Esophagus squamous epithelium (tissue), 5 donors: ENCODE data around the gene SCAMP2. TPM values are rescaled to one million over a fixed set of nuclear protein-coding genes. Genes with fewer than 3 reads are reported as not detected.
A peak's percentile ranks its signal among the peaks of the same experiment; 100 is the strongest.

ENCODE experiments used
- DNase-seq: peaks from one replicate; lab custom pipeline; 2025; lab: John Stamatoyannopoulos, UW
- H3K27ac ChIP-seq, 4 donors: fragments of 200-600 bp; sonication (generic); one replicate each; pipeline ENCODE4 v1.5.1; 2016 to 2019; ENCODE audit warnings: mild to moderate bottlenecking in 1 of 4
- H3K27me3 ChIP-seq, 4 donors: fragments of 200-600 bp; sonication (generic); 1 replicate in 3 of 4; 2 replicates in 1 of 4; pipeline versions ENCODE4 v1.5.1 to v1.6.0; 2017 to 2021; ENCODE audit warnings: antibody characterized with exemption in 1 of 4
- H3K36me3 ChIP-seq, 3 donors: fragments of 200-600 bp; sonication (generic); one replicate each; pipeline ENCODE4 v1.5.1; 2016 to 2019
- H3K4me1 ChIP-seq, 3 donors: fragments of 200-600 bp; sonication (generic); one replicate each; pipeline ENCODE4 v1.5.1; 2017 to 2019
- H3K4me3 ChIP-seq, 4 donors: fragments of 200-600 bp; sonication (generic); 1 replicate in 3 of 4; 2 replicates in 1 of 4; pipeline ENCODE4 v1.5.1; 2016 to 2019; ENCODE audit warnings: mild to moderate bottlenecking in 2 of 4, moderate library complexity in 1 of 4
- H3K9me3 ChIP-seq, 3 donors: fragments of 200-600 bp; sonication (generic); one replicate each; pipeline ENCODE4 v1.5.1; 2016 to 2019
- POLR2A ChIP-seq, 4 donors: fragments of 450-650 bp; IDR thresholded peaks; one replicate each; pipeline ENCODE4 v1.6.1; 2017; ENCODE audit warnings: antibody characterized with exemption in 4 of 4, mild to moderate bottlenecking in 4 of 4, moderate library complexity in 3 of 4
- WGBS, 2 donors: methylation state at CpG; one replicate each; pipeline ENCODE4 v1.1.5; 2018; 5-methylcytosine and 5-hydroxymethylcytosine counted together
- intact Hi-C: fragments of 100-400 bp; cut with DNase I; formaldehyde crosslinking; loops from one replicate; pipeline ENCODE4 v1.15.0; 2022
- total RNA-seq, 4 donors: library from RNA; depleted of rRNA; stranded (reverse); fragments of >200 nt; gene quantifications; one replicate each; pipeline ENCODE4 v1.1.0, GENCODE V29; 2016
- TF ChIP-seq, protein P1 (sequence below), 6 experiments: fragments of 450-650 bp in 4 of 6; fragments of 200-600 bp in 2 of 6; sonication (generic) in 2 of 6; IDR thresholded peaks; one replicate each; pipeline ENCODE4 v1.5.1; 2016 to 2019; ENCODE audit warnings: antibody characterized with exemption in 6 of 6, mild to moderate bottlenecking in 4 of 6, moderate library complexity in 4 of 6
- donor health status: DM: yes; HTN: yes; CAD: no.

The SCAMP2 gene
- total RNA-seq, 4 donors from 2014 or later = 65.8 to 131 (median 88.7) TPM

DNA sequence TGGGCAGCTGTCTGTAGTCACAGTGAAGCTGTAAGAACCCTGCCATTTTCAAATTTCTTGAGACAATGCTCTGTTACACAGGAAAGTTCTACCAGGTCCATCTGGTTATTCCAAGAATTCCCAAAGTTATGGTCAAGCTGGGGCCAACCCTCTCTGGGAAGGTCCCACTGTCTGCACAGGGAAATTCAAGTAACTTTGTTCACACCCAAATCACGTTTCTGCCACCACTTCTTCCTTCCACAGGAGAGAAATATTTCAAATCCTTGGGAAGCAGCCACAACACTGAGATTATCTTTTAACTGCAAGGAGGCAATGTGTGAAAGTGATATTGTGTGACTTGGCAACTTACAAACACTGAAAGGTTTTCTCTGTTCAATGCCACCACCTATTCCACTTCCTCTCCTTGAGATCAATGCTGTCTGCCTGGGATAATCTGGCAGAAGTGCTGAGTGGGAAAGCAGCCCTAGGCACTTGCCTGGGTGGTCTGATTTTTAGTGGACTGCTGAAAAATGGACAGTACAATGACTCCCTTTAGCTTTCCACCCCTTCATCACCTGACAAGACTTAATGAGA, 5.6 kb downstream of the SCAMP2 start:
- H3K27ac ChIP-seq = peak overlapping the region; percentile 94 to 98 (median 96)
- H3K4me1 ChIP-seq = peaks cover 72 to 98% (median 88%) of the 10 kb centered on the region in 3 donors
- TF ChIP-seq, protein P1, sequence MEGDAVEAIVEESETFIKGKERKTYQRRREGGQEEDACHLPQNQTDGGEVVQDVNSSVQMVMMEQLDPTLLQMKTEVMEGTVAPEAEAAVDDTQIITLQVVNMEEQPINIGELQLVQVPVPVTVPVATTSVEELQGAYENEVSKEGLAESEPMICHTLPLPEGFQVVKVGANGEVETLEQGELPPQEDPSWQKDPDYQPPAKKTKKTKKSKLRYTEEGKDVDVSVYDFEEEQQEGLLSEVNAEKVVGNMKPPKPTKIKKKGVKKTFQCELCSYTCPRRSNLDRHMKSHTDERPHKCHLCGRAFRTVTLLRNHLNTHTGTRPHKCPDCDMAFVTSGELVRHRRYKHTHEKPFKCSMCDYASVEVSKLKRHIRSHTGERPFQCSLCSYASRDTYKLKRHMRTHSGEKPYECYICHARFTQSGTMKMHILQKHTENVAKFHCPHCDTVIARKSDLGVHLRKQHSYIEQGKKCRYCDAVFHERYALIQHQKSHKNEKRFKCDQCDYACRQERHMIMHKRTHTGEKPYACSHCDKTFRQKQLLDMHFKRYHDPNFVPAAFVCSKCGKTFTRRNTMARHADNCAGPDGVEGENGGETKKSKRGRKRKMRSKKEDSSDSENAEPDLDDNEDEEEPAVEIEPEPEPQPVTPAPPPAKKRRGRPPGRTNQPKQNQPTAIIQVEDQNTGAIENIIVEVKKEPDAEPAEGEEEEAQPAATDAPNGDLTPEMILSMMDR (IDR thresholded peaks at IDR 0.05) = no peak
- TF ChIP-seq POLR2A (IDR thresholded peaks at IDR 0.05) = no peak
- intact Hi-C loops = no loop called here
- no peaks in the 10 kb centered on the region for H3K27me3 ChIP-seq
- H3K36me3 ChIP-seq = peaks cover 0 to 4% (median 0%) of the 10 kb centered on the region in 3 donors
- 36 to 43% methylated on average over 1 of the region's 1 CpG for WGBS, 2 donors
- no peak overlapping the region for H3K4me3 ChIP-seq
- DNase-seq = no peak
- no peaks in the 10 kb centered on the region for H3K9me3 ChIP-seq

DNA sequence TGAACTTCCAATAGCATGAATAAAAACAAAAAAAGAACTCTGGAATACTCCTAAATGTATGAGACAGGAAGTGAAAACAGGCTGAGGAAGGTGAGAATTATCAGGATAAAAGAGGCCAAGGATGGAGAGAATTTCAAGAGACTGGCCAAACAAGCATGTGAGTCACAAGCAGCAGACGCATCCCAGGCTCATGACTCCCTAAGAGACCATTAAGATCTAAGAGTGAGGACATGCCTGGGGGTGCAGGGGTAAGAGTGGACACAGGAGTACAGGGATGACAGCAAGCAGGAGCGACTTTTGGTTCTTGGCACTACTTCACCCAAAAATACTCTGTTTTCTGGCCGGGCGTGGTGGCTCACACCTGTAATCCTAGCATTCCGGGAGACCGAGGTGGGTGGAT, 7.1 kb downstream of the SCAMP2 start:
- TF ChIP-seq, protein P1 (IDR thresholded peaks at IDR 0.05) = no peak
- TF ChIP-seq POLR2A (IDR thresholded peaks at IDR 0.05) = no peak
- peaks cover 67 to 83% (median 74%) of the 10 kb centered on the region in 3 donors for H3K4me1 ChIP-seq
- peak overlapping the region; percentile 80 to 97 (median 95) for H3K27ac ChIP-seq
- DNase-seq = no peak
- intact Hi-C loops = no loop called here
- H3K9me3 ChIP-seq = no peaks in the 10 kb centered on the region
- WGBS, 2 donors = 41 to 50% methylated on average over 6 of the region's 6 CpGs
- peaks cover 0 to 9% (median 0%) of the 10 kb centered on the region in 3 donors for H3K36me3 ChIP-seq
- H3K4me3 ChIP-seq = no peak overlapping the region
- H3K27me3 ChIP-seq = no peaks in the 10 kb centered on the region

DNA sequence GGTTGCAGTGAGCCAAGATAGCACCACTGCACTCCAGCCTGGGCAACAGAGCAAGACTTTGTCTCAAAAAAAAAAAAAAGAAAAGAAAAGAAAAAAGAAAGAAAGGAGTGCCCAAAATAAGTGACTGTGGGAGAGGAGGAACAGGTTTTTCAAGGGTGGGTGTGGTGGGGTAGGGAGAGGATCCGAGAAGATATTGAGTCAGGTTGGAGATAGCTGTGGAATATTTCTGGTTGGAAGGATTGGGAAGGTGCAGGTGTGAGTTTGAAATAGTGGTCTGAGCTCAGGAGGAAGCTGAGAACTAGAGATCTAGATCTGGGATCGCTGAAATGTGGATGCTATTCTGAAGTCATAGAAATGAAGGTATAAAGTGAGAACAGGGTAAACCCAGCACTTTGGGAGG, 7.8 kb downstream of the SCAMP2 start:
- Histone ChIP-seq H3K4me1 (peaks cover 61 to 76% (median 67%) of the 10 kb centered on the region in 3 donors), H3K36me3 (peaks cover 0 to 10% (median 0%) of the 10 kb centered on the region in 3 donors), H3K9me3 (no peaks in the 10 kb centered on the region), H3K4me3 (no peak overlapping the region), H3K27ac (peak overlapping the region; percentile 7 to 97 (median 95)), H3K27me3 (no peaks in the 10 kb centered on the region)
- WGBS, 2 donors = 61 to 70% methylated on average over 2 of the region's 2 CpGs
- DNase-seq = no peak
- intact Hi-C loops = no loop called here
- no peak for TF ChIP-seq POLR2A (IDR thresholded peaks at IDR 0.05)
- TF ChIP-seq, protein P1 (IDR thresholded peaks at IDR 0.05) = no peak

DNA sequence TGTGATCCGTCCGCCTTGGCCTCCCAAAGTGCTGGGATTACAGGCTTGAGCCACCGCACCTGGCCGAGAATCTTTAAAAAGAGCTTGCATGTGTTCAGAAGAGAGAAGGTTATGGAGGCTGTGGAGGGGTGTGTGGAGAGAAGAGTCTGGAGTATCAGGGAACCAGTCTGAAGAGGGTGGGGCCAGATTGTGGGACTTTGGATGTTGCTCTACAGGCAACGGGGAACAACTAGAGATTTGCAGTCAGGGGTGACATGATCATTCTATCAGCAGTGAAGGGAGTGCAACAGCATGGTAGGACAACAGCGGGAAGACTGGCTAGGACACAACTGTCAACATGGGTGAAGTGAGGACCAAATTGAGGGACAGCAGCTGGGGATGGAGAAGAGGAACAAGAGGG, 8.9 kb downstream of the SCAMP2 start:
- no peak overlapping the region for H3K4me3 ChIP-seq
- 86 to 89% methylated on average over 6 of the region's 6 CpGs for WGBS, 2 donors
- peaks cover 0 to 10% (median 0%) of the 10 kb centered on the region in 3 donors for H3K36me3 ChIP-seq
- H3K9me3 ChIP-seq = no peaks in the 10 kb centered on the region
- intact Hi-C loops = no loop called here
- no peak for DNase-seq
- TF ChIP-seq POLR2A (IDR thresholded peaks at IDR 0.05) = no peak
- TF ChIP-seq, protein P1 (IDR thresholded peaks at IDR 0.05) = no peak
- H3K27ac ChIP-seq = peak overlapping the region; percentile 63 to 97 (median 95)
- H3K27me3 ChIP-seq = no peaks in the 10 kb centered on the region
- H3K4me1 ChIP-seq = peaks cover 51 to 76% (median 60%) of the 10 kb centered on the region in 3 donors

DNA sequence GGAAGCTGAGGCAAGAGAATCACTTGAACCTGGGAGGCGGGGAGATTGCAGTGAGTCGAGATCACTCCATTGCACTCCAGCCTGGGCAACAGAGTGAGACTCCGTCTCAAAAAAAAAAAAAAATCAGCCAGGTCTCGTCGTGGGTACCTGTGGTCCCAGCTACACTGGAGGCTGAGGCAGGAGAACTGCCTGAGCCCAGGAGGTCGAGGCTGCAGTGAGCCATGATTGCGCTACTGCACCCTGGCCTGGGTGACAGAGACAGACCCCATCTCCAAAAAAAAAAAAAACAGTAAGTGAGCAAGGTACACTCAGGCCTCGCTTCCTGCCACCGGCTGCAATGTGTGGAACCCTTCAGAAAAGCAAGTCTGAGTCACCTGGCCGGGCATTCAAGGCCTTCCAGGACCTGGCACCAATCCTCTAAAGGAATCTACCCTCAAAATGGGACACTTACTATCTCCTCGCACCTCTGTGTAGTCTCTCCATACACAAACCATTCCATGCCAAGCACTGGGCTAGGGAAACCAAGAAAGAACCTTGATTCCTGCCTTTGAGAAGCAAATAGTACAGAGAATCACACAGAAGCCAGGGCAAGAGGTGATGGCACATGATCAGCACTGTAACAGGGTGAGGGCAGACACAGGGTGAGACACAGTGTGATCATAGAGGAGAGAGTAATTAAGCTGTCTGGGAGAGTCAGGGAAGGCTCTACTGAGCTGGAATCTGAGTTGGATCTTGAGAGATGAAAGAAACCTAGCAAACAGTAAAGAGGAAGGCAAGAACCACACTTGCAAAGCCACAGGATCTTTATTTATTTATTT, 9.7 kb downstream of the SCAMP2 start:
- Histone ChIP-seq H3K9me3 (no peaks in the 10 kb centered on the region), H3K27ac (peak overlapping the region; percentile 35 to 97 (median 95)), H3K27me3 (no peaks in the 10 kb centered on the region), H3K4me3 (no peak overlapping the region), H3K4me1 (peaks cover 42 to 74% (median 52%) of the 10 kb centered on the region in 3 donors), H3K36me3 (peaks cover 0 to 11% (median 0%) of the 10 kb centered on the region in 3 donors)
- DNase-seq = no peak
- TF ChIP-seq, protein P1 (IDR thresholded peaks at IDR 0.05) = no peak
- TF ChIP-seq POLR2A (IDR thresholded peaks at IDR 0.05) = no peak
- WGBS, 2 donors = 61 to 62% methylated on average over 8 to 11 of the region's 11 CpGs
- intact Hi-C loops = no loop called here
